PFSK-1 (cell line): ENCODE measurements around the gene ICE2.

ENCODE experiments used
- FOXP2 ChIP-seq: optimal IDR thresholded peaks from 2 replicates; pipeline ENCODE3; 2011; ENCODE audit warnings: borderline replicate concordance, control low read depth, inconsistent platforms; ENCODE audit not compliant: insufficient read depth; ENCODE audit errors: extremely low read length, extremely low read depth
- POLR2AphosphoS5 ChIP-seq: IDR thresholded peaks from 2 replicates; pipeline ENCODE4 v1.6.1; 2012; ENCODE audit warnings: low read depth, mild to moderate bottlenecking, control low read depth, low read length, moderate library complexity
- TF ChIP-seq, protein P1 (sequence below), 2 experiments: IDR thresholded peaks; 2 replicates each; pipeline versions ENCODE4 v1.6.1 to v1.8.0; 2011 to 2012; ENCODE audit warnings: low read depth in 2 of 2, low read length in 2 of 2, control low read depth in 1 of 2, inconsistent platforms in 1 of 2, mild to moderate bottlenecking in 1 of 2, moderate library complexity in 1 of 2; ENCODE audit not compliant: insufficient read depth in 1 of 2

DNA sequence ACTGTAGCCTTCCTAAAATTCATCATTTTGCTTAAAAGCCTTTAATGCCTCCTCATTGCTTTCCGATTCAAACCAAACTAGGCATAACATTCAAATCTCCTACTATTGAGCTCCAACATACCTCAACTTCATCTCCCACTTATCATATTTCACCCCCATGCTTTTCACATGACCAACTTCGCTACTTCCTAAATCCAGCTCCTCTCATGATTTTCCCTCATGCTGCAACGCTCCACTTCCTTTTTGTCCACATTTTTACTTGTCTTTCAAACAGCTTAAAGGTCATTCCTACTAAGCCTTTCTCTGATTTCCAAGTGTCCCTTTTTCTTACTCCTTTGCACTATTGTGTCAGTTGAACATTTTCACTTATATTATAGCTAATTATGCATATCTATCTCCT is 60.8 kb downstream of the ICE2 start:
- TF ChIP-seq, protein P1, sequence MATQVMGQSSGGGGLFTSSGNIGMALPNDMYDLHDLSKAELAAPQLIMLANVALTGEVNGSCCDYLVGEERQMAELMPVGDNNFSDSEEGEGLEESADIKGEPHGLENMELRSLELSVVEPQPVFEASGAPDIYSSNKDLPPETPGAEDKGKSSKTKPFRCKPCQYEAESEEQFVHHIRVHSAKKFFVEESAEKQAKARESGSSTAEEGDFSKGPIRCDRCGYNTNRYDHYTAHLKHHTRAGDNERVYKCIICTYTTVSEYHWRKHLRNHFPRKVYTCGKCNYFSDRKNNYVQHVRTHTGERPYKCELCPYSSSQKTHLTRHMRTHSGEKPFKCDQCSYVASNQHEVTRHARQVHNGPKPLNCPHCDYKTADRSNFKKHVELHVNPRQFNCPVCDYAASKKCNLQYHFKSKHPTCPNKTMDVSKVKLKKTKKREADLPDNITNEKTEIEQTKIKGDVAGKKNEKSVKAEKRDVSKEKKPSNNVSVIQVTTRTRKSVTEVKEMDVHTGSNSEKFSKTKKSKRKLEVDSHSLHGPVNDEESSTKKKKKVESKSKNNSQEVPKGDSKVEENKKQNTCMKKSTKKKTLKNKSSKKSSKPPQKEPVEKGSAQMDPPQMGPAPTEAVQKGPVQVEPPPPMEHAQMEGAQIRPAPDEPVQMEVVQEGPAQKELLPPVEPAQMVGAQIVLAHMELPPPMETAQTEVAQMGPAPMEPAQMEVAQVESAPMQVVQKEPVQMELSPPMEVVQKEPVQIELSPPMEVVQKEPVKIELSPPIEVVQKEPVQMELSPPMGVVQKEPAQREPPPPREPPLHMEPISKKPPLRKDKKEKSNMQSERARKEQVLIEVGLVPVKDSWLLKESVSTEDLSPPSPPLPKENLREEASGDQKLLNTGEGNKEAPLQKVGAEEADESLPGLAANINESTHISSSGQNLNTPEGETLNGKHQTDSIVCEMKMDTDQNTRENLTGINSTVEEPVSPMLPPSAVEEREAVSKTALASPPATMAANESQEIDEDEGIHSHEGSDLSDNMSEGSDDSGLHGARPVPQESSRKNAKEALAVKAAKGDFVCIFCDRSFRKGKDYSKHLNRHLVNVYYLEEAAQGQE (IDR thresholded peaks at IDR 0.05; ENCODE audit: insufficient read depth in 1 of 2, low read depth in 2 of 2, low read length in 2 of 2), result no peak
- TF ChIP-seq FOXP2 (no peak), POLR2AphosphoS5 (no peak)
